Measurements from ENCODE around the gene A3GALT2.

A3GALT2 gene

DNA sequence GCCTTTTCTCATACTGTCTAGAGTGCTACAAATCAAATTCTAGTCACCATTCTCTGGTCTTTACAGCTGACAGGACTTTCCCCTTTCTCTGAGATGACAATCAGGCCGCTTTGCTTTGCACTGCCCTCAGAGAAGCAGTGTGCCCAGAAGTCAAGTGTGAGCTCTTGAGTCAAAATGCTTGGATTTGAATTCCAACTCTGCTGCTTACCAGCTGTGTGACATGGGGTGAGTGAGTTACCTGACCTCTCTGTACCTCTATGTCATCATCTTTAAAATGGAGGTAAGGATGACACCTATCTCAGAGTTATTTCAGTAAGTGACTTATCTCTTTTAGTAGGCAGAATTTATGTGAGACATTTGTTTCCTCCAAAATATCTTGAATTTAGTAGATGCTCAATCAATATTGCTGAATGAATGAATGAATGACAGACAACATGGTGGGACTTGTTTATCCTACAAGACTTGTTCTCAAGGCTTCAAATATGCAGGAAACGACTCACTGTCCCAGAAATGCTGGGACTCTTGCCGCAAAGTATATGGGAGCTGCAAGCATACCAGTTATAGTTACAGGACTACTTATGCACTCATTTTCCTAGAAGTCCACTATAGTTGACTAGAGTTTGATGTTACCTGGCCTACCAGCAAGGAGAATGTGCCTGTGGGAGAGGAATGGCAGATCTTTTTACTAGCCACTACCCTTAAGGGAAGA lies 38.1 kb upstream of the A3GALT2 start:
- no peak for DNase-seq
- H3K9me3 Mint-ChIP-seq, result no peaks in the 10 kb centered on the region
- H3K4me1 Mint-ChIP-seq (ENCODE audit: low read depth), result no peaks in the 10 kb centered on the region
- no peaks in the 10 kb centered on the region for H3K27me3 Mint-ChIP-seq
- H3K4me3 Mint-ChIP-seq, result no peak overlapping the region
- H3K27ac Mint-ChIP-seq, result no peak overlapping the region
- no peaks in the 10 kb centered on the region for H3K36me3 Mint-ChIP-seq (ENCODE audit: low read depth)

DNA sequence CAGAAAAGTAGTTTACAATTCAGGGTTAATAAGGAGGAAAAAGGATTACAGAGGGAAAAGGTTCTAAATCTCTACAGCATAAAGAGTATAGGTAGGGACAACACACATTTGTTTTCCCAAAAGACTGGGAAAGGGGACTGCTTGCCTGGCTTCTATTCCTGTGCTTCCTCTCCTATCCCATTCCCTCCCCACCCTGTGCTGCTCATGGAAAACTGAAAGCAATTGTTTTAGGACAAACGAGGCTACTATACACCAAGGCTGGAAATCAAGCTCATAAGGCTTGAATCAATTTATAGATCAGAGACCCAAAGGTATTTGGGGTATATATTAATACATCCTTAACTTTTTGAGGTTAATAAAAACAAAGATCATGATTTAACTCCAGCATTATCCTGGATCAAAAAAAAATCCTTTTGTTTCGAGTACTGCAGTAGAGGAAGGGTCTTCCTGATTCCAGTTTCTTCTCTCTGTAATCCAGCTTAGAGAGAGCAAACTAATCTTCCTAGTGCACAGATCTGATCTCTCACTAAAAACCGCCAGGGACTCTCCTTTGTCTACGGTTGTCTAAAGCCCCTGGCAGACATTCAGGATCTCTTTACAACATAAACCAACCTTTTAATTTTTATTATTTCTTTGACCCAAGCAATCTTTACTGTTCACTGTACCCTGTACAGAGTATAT lies 37.4 kb upstream of the A3GALT2 start:
- Mint-ChIP-seq H3K27ac (no peak overlapping the region), H3K36me3 (ENCODE audit: low read depth) (no peaks in the 10 kb centered on the region), H3K9me3 (no peaks in the 10 kb centered on the region), H3K4me3 (no peak overlapping the region), H3K4me1 (ENCODE audit: low read depth) (no peaks in the 10 kb centered on the region), H3K27me3 (no peaks in the 10 kb centered on the region)
- DNase-seq, result no peak

DNA sequence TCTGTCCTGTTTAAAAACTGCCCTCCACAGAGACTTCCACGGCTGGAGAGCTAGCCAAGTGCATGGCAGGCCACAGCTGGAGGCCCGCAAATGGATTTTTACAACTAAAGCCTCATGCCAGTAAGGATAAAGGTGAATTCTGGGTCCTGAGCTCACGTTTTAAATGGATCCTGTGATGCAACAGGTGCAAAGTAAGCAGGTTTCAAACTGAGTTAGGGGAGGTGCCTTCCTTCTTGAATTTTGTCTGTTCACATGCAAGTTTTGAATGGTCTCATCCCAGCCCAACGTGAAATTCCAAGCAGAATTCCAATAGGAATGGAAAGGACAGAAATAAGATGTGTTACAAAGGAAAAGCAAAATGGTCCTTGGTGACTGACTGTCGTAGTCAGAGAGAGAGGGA lies 36.2 kb upstream of the A3GALT2 start:
- Mint-ChIP-seq H3K27ac (no peak overlapping the region), H3K4me1 (ENCODE audit: low read depth) (no peaks in the 10 kb centered on the region), H3K9me3 (no peaks in the 10 kb centered on the region), H3K4me3 (no peak overlapping the region), H3K36me3 (ENCODE audit: low read depth) (no peaks in the 10 kb centered on the region), H3K27me3 (no peaks in the 10 kb centered on the region)
- no peak for DNase-seq

DNA sequence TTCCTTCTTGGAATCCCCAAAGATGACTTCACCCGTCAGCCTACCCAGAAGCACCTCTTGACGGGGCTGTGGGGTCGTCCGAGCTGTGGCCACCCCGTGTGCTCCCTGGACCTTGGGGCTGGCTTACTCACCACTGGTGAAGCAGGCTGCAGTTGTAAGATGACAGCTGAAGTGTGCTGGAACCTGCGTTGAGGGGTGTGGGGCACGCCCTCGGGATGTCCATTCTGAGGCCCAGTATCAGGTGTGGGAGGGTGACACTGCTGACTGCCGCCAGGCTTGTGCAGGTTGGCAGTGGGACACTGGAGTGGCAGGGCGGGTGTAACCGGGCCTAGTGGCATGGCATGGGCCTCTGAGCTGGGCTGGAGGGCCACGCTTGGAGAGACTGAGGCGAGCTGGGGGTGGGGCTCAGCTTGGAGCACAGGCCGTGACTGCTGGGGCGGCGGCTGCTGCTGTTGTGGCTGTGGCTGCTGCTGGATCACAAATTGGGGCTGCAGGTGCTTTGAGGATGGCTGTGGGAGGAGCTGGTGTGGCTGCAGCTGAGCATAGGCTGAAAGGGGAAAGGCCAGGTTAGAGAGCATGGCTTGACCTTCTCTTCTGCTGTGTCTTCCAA lies 33.9 kb upstream of the A3GALT2 start:
- H3K4me1 Mint-ChIP-seq (ENCODE audit: low read depth), result peaks cover 13% of the 10 kb centered on the region
- no peak overlapping the region for H3K4me3 Mint-ChIP-seq
- peaks cover 3% of the 10 kb centered on the region for H3K36me3 Mint-ChIP-seq (ENCODE audit: low read depth)
- H3K27ac Mint-ChIP-seq, result no peak overlapping the region
- H3K9me3 Mint-ChIP-seq, result no peaks in the 10 kb centered on the region
- H3K27me3 Mint-ChIP-seq, result no peaks in the 10 kb centered on the region
- no peak for DNase-seq

DNA sequence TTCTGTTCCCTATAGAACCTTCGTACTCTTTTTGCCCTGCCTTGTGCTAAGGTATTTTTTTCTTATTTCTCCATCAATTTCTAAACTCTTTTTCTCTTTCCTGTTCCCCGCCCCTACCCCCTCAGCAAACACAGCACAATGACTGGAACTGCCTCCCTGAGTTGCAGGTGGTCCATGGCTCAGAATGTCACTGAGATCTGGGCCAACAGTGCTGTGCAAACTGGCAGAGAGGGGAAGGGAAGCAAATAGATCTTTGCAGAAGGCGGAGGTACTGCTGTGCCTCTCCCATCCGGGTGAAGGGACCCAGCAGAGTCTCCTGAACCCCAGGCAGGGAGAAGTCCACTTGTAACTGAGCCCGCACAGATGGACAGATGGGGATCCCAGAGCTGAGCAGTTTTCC lies 32.6 kb upstream of the A3GALT2 start:
- H3K4me1 Mint-ChIP-seq (ENCODE audit: low read depth), result peaks cover 15% of the 10 kb centered on the region
- no peaks in the 10 kb centered on the region for H3K27me3 Mint-ChIP-seq
- peaks cover 9% of the 10 kb centered on the region for H3K36me3 Mint-ChIP-seq (ENCODE audit: low read depth)
- H3K27ac Mint-ChIP-seq, result no peak overlapping the region
- no peak for DNase-seq
- H3K4me3 Mint-ChIP-seq, result no peak overlapping the region
- H3K9me3 Mint-ChIP-seq, result no peaks in the 10 kb centered on the region

DNA sequence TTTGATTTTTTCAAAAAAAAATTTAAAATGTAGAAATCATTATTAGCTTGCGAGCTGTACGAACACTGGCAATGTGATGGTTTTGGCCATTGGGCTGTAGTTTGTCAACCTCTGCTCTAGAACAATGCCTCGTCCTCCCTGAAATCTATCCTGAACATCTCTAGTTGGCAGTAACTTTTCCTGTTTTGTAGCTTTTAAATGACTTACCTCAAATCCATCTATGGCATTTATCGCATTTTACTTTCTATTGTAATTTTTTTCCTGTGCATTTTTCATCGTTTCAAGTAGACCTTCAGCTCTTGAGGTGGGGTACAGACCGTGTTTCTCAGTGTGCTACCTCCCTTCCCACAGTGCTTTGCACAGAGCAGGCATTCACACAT lies 30.4 kb upstream of the A3GALT2 start:
- no peak overlapping the region for H3K27ac Mint-ChIP-seq
- peaks cover 37% of the 10 kb centered on the region for H3K4me1 Mint-ChIP-seq (ENCODE audit: low read depth)
- peaks cover 26% of the 10 kb centered on the region for H3K36me3 Mint-ChIP-seq (ENCODE audit: low read depth)
- no peaks in the 10 kb centered on the region for H3K27me3 Mint-ChIP-seq
- no peaks in the 10 kb centered on the region for H3K9me3 Mint-ChIP-seq
- H3K4me3 Mint-ChIP-seq, result peak overlapping the region; percentile 4
- no peak for DNase-seq

DNA sequence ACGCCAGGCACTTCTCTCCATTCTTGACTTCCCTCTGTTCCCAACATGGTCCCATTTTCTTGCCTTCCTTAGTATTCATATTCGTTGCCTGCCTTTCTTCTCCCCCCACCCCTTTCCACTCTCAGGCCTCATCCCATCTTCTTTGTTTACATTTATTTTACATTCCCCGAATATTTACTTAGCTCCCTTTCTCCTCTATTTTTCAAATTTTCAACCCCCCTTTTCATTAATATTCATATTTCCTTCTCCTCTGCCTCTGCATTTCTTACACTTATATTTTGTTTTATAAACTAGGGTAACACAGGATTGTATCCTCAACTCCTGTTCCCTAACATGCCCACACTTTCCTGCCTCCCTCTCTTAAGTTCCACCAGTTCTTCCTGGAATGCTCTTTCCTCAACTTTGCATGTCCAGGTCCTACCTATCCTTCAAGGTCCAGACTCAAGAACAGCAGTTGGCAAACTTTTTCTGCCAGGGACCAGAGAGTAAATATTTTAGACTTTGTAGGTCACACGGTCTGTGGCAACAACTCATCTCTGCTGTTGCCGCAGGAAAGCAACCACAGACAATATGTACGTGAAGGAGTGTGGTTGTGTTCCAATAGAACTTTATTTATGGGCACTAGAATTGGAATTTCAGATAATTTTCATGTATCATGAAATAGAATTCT lies 29.8 kb upstream of the A3GALT2 start:
- peak overlapping the region; percentile 93 for H3K27ac Mint-ChIP-seq

DNA sequence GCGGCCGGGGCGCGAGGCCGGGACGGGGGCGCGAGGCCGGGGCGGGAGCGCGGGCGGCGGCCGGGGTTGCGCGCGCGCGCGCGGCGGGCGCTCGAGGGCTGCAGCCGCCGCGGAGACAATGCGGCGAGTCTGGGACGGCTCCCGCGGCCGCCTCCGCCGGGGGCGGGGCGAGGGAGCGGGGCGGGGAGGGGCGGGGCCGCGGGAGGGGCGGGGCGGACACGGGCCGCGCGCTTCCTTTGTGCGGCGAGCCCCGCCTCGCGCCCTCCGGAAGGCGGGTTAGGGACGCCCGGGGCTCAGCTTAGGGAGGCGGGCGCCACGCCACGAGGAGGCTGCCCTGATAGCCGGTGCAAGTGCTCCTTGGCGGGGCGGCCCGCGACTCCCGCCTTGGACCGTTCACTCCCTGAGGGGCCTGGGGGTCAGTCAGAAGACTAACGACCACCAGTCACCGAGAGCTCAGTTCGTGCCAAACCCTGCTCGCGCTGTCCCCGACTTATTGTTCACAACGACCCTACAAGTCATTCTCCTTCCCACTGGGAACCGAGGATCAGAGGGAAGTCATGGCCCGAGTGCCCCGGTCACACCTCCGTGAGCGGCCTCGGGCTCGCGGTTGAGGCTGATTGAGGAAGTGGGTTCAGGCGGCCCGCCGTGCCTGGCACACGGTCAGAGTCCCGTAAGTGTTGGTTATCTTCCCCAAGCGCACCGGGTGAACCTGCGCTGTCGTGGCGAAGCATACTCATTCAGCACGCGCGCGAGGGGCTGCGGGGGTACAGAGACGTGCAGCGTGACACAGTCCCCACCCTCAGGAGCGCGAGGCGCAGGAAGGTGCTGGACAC lies 29.1 kb upstream of the A3GALT2 start:
- peak; percentile 89 for DNase-seq

More for the DNA sequence above, 29.8 kb upstream of the A3GALT2 start:
- Mint-ChIP-seq H3K4me1 (ENCODE audit: low read depth) (peaks cover 43% of the 10 kb centered on the region), H3K36me3 (ENCODE audit: low read depth) (peaks cover 30% of the 10 kb centered on the region), H3K4me3 (peak overlapping the region; percentile 87), H3K27me3 (no peaks in the 10 kb centered on the region), H3K9me3 (no peaks in the 10 kb centered on the region)
- no peak for DNase-seq

DNA sequence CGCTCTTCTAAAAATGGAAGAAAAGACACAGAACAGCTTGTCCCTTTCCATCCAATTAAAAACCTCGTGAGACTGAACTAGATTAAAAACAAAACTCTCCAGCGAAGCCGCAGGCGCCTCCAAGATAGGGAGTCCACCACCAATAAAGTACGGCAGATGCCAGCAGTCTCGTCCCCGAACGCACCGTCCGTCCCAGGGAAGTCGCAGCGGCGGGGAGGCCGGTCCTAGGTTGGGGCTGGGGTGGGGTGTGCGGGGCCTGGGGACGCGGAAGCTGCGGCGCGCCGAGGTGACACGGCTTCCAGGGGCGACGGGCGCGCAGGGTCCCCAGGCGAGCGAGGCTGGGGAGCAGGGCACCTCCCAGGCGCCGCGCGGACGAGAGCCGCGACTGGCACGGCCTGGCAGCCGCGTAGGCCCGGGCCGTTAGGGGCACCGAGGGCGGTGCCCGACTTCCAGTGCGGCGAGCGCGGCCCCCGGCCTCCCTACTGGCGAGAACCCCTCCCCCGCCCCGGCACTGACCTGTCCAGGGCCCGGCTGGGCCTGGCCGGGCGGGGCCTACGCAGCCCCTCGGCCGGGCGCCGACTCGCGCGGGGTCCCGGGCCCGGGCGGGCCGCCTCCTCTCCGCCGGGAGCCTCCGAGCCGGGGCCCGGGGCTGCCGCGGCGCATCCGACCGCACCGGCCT lies 28.3 kb upstream of the A3GALT2 start:
- peak; percentile 73 for DNase-seq
- H3K27me3 Mint-ChIP-seq, result no peaks in the 10 kb centered on the region
- peaks cover 44% of the 10 kb centered on the region for H3K36me3 Mint-ChIP-seq (ENCODE audit: low read depth)
- peak overlapping the region; percentile 94 for H3K4me3 Mint-ChIP-seq
- peak overlapping the region; percentile 94 for H3K27ac Mint-ChIP-seq
- no peaks in the 10 kb centered on the region for H3K9me3 Mint-ChIP-seq
- peaks cover 52% of the 10 kb centered on the region for H3K4me1 Mint-ChIP-seq (ENCODE audit: low read depth)

More for the DNA sequence above, 29.1 kb upstream of the A3GALT2 start:
- H3K36me3 Mint-ChIP-seq (ENCODE audit: low read depth), result peaks cover 38% of the 10 kb centered on the region
- peak overlapping the region; percentile 93 for H3K27ac Mint-ChIP-seq
- H3K4me3 Mint-ChIP-seq, result peak overlapping the region; percentile 87
- H3K27me3 Mint-ChIP-seq, result no peaks in the 10 kb centered on the region
- H3K4me1 Mint-ChIP-seq (ENCODE audit: low read depth), result peaks cover 50% of the 10 kb centered on the region
- no peaks in the 10 kb centered on the region for H3K9me3 Mint-ChIP-seq

DNA sequence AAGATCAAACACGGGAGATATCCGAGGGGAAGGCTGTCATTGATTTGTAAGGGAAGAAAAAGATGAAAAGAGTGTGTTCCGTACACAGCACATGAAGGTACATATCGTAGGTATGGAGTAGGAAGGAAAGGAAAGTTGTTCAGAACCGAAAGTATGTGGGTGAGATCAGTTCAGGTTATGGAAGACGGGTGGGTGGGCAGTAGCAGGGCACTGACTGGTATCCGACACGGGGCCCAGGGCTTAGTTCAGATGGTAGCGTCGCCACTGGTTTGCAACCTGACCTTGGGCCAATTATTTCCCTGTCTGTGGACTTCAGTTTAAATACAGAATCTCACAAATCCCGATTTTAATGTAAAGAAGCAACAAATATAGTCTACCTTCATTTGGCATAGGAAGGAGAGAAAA lies 27.8 kb upstream of the A3GALT2 start:
- H3K4me3 Mint-ChIP-seq, result peak overlapping the region; percentile 94
- H3K27ac Mint-ChIP-seq, result peak overlapping the region; percentile 94
- peak; percentile 44 for DNase-seq
- peaks cover 57% of the 10 kb centered on the region for H3K4me1 Mint-ChIP-seq (ENCODE audit: low read depth)
- H3K27me3 Mint-ChIP-seq, result no peaks in the 10 kb centered on the region
- H3K36me3 Mint-ChIP-seq (ENCODE audit: low read depth), result peaks cover 49% of the 10 kb centered on the region
- H3K9me3 Mint-ChIP-seq, result no peaks in the 10 kb centered on the region

DNA sequence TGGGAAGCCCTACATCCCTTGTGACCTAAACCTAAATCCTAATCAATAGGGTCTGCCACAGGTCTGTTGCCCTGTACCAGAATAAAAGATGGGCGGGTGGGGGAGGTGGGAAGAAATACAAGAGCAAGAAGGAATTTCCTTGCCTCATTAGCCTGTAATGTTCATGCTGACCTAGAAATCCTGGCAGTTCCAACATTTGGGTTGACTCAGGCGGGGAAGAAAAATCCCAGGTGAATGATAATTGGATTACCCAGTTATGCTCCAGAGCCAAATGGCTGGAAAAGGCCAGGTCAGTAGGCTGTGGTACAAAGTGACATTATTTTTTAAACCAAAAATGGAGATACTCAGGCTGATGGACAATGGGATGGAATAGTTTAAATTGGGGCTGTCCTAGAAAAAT lies 27.3 kb upstream of the A3GALT2 start:
- Mint-ChIP-seq H3K4me3 (peak overlapping the region; percentile 94), H3K36me3 (ENCODE audit: low read depth) (peaks cover 54% of the 10 kb centered on the region), H3K9me3 (no peaks in the 10 kb centered on the region), H3K27me3 (no peaks in the 10 kb centered on the region), H3K27ac (peak overlapping the region; percentile 94), H3K4me1 (ENCODE audit: low read depth) (peaks cover 60% of the 10 kb centered on the region)
- DNase-seq, result no peak

DNA sequence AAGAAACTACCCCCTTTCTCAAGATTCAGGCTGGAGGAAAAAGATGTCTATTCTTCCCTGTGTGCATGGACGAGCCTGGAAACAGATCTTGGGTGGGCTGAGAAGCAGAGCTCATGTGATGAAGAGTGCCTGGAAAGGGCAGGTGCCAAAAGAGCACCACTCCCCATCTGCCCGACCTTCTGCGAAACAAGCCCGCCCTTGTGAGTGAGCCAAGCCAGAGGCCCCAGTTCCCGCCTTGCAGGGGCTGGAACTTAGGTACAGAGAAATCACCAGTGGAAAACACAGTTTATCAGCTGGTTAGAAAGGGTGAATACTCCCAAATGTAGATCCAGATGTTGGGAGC lies 26.7 kb upstream of the A3GALT2 start:
- DNase-seq, result no peak
- no peaks in the 10 kb centered on the region for H3K27me3 Mint-ChIP-seq
- H3K4me1 Mint-ChIP-seq (ENCODE audit: low read depth), result peaks cover 62% of the 10 kb centered on the region
- peaks cover 59% of the 10 kb centered on the region for H3K36me3 Mint-ChIP-seq (ENCODE audit: low read depth)
- peak overlapping the region; percentile 41 for H3K27ac Mint-ChIP-seq
- H3K9me3 Mint-ChIP-seq, result no peaks in the 10 kb centered on the region
- peak overlapping the region; percentile 94 for H3K4me3 Mint-ChIP-seq

DNA sequence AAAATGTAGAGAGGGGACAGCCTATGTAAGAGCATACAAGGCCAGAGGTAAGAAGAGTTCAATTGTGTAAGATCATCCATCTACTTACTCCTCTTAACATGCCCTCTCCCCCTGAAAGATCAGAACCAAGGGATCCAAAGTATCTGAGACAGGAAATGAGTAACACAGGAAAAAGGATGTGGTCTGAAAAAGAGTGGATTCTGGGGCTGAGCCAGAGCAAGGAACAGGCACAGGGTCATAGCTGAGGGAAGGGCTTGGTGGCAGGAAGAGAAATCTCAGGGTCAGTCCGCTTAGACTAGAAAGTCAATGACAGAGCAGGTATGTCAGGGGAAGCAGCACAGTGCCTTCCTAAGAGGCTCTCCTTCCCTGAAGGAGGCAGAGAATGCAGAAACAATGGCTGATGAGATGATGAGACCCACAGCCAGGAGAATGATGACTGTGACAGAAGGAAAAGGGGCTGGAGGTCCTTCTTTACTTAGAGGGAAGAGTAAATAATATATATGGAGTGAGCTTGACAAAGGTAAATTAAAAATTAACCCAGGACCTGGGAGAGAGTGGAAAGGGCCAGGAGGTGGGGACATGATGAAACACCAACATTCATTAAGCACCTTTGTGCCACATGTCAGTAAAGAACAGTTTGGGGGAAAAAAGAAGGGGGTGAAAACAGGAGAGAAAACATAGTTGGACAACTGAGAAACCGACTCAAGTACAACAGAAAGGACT lies 26.2 kb upstream of the A3GALT2 start:
- Mint-ChIP-seq H3K4me1 (ENCODE audit: low read depth) (peaks cover 67% of the 10 kb centered on the region), H3K9me3 (no peaks in the 10 kb centered on the region), H3K27ac (peak overlapping the region; percentile 41), H3K27me3 (no peaks in the 10 kb centered on the region), H3K36me3 (ENCODE audit: low read depth) (peaks cover 64% of the 10 kb centered on the region), H3K4me3 (peak overlapping the region; percentile 94)
- DNase-seq, result no peak
